Measurements from ENCODE around the gene IGF2R.
"Not testable (repeated sequence)": the region's sequence is repeated elsewhere in the genome, so short reads cannot be mapped to it uniquely, and the experiment has no call there.

IGF2R gene

GRCh38 chr6:159952289-159953005, 16.4 kb upstream of the IGF2R start:
- DNase-seq: no peak

- peak; percentile 28 for DNase-seq
Observed at GRCh38 chr6:159953091-159953601, 15.7 kb upstream of the IGF2R start.

DNA sequence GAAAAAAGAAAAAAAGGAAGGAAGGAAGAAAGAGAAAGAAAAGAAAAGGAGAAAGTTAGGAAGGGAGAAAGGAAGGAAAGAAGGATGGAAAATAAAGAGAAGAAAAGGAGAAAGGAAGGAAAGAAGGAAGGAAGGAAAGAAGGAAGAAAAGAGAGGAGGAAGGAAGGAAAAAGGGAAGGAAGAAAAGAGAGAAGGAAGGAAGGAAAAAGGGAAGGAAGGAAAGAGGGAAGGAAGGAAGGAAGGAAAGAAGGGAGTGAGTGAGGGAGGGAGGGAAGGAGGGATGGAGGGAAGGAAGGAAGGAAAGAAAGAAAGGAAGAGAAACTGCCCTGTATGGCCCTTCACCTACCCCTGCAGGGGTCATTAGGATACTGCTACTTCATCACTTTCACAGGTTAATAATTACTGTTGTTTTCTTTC, 12.9 kb upstream of the IGF2R start:
- DNase-seq: no peak

DNA sequence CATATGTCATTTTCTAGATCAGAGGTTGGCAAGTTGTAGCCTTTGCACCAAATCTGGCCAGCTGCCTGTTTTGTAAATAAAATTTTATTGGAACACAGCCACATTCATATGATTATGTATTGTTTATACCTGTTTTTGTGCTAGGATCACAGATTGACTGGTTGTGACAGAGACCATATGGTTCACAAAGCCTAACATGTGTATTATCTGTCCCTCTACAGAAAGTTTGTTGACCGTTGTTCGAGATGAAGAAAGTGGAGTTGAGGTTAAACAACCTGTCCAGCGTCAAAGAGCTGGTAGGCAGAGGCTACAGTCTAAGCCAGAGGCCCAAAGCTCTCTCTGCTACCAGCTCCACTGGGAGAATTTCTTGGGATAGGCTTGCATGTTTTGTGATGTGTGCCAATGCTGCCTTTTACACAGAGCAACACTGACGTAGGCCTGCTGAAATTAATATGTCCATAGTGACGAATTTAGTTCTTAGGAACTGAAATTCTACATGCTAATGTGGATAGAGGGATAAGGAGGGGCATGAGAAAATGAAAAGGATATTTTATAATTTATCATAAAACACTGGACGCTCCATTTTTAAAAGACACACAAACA, 11.7 kb upstream of the IGF2R start:
- no peak for DNase-seq

DNA sequence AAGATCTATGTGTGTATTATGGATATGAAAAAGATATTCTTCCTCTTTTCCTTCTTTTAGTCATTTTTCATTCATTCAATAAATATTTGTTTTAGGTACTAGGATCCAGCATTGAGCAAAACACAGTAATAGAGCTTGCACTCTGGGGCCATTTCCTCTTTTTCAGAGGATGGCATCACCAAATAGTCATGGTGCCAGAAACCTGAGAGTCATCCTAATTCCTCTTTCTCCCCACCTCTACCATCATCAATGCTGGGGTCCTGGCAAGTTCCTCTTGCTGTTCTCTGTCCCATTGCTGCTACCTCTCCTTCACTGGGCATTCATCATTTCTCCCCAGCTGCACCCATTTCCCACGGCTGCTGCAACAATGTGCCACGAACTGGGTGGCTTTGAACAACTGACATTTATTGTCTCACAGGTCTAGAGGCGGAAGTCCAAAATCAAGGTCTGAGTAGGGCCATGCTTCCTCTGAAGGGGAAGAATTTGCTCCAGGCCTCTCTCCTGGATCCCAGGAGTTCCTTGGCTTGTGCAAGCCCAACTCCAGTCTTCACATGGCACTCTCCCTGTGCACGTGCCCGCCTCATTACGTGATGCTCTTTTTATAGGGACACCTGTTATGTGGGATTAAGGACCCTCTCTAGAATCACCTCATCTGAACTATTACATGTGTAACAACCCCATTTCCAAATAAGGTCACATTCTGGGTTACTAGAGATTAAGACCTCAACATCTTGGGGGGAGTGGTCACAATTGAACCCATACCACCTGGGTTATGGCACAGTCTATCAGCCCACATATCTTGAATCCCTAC, 9.5 kb upstream of the IGF2R start:
- DNase-seq: no peak

DNA sequence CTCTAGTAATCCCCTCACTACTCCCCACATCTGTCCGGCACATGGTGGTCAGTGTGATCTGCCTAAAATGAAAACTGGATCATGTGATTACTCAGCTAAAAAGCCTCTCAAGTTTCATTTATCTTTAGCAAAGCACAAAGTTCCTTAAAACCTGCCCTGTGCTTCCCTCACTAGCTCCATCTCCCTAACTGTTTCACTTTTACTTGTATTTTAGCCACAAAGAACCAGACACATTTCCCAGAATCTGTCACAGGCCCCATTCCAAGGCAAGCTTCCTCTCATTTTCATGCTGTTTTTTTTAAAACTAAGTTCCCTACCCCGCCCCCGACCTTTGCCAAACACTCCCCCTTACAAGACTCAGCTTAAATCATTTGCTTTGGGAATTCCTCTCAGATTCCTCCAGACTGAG, 8.9 kb upstream of the IGF2R start:
- DNase-seq: peak; percentile 25

- no peak for DNase-seq
Observed at GRCh38 chr6:159960485-159960884, 8.4 kb upstream of the IGF2R start.

DNA sequence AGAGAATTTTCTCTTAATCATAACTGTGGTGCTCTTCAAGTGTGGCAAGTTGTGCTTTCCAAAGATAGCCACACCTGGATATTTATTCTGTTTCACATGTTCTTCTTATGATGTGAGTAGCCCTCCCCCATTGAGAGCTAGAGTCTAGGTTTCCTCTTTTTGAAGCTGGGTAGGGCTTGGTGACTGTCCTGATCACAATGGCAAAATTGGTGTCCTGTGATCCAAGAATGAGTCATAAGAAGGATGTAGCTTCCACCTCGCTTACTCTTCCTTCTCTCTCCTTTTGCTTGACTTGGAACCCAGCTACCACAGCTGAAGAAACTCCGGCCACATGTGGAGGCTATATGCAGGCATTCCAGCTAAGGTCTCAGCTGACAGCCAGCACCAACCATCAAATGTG, 7.4 kb upstream of the IGF2R start:
- peak; percentile 66 for DNase-seq

DNA sequence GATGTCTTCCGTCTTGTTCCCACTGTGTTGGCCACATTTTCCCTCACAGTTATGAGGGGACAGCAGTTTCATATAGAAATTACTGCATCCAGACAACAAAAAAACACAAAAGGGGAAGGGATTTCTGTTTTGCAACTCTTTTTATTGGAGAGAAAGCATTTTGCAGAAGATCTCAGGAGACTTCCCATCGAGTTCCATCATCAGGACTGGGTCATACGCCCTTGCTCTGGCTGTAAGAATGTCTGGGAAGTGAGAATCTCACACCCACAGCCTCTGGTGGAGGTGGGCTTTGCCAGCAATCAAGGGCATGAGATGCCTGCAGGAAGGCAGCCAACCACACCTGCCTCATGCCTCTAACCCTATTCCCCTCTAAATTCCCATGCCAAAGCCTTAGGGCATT, 5.8 kb upstream of the IGF2R start:
- no peak for DNase-seq

GRCh38 chr6:159964046-159964445, 4.8 kb upstream of the IGF2R start:
- DNase-seq: no peak

DNA sequence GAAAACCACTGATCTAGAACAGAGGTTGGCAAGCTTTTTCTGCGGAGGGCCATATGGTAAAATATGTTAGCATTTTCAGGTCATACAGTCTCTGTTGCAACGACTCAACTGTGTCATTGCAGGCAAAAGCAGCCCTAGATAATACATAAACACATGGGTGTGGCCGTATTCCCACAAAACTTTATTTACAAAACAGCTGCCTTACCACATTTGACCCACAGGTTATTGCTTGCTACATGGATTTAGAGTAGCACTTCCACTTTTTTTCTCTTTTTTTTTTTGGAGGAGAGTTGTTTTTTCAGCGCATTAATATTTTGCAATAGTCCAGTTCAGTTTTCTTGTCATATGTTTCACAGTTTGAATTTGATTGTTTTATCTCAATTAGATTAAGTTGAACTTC, 2.5 kb upstream of the IGF2R start:
- DNase-seq: no peak

- DNase-seq: peak; percentile 33
Observed at GRCh38 chr6:159966981-159967380, 1.9 kb upstream of the IGF2R start.

- DNase-seq: not testable (repeated sequence)
Observed at GRCh38 chr6:159967621-159968020, 1.3 kb upstream of the IGF2R start.

DNA sequence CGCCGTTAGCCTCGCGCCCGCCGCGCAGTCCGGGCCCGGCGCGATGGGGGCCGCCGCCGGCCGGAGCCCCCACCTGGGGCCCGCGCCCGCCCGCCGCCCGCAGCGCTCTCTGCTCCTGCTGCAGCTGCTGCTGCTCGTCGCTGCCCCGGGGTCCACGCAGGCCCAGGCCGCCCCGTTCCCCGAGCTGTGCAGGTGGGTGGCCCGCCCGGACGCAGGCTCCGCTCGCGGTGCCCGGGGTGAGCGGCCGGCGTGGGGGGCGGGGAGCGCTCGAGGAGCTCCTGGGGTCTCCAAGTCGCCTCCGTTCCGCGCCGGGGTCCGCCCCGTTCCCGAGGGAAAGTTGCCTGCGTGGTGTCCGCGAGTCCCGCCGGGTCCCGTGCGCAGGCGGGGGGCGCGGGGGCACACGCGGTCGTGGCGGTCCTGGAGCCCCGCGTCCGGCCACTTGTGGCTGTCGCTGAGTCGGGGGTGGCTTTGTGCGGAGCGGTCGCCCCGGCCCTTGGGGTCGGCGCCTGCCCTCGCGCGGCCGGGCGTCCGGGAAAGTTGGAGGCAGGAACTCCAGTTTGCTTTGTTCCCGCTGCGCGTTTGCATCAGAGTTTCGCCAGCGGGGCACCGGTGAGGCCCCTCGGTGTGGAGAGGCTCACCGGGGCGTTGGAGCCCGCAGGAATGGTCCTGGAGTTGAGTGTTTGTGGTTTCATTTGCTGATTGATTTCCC, 476 bp downstream of the IGF2R start:
- no peak for DNase-seq

DNA sequence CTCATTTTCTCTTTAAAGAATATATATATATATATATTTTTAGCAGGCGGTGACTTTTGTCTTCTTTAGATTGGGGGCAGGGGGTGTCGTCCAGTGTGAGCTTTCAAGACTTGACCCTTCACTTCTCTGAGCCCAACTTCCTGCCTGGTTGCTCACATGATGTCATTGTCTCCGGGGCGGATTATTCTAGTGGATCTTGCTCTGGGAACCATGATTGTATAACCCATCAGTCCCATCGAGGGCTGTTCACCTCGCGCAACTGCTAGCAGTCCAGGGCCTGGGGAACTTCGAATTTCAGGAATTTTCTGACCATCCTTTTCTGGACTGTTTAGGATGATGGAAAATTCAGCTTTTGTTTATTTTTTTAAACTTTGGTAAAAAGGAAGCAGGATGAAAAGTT, 1.0 kb downstream of the IGF2R start:
- DNase-seq: peak; percentile 86

- no peak for DNase-seq
Observed at GRCh38 chr6:159970659-159971063, 1.8 kb downstream of the IGF2R start.

- DNase-seq: no peak
Observed at GRCh38 chr6:159971341-159972178, 2.7 kb downstream of the IGF2R start.

GRCh38 chr6:159972506-159973268, 3.8 kb downstream of the IGF2R start:
- no peak for DNase-seq

DNA sequence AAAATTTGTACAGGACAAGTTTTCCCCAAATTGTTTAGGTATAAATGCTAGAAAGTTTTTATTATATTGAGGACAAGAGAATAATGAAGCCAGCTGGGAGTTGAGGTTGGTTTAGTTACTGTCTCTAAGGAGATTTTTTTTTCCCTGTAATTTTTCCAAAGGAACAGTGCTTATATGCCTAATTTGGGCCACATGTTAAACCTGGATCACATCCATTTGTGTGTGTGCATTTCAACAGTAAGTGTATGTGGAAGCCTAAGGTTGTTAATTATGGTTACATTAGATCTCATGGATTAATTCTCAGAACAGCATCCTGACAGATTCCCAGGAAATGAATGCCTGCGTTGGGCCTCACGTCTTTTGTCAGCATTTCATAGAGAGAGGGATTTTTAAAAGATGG, 4.5 kb downstream of the IGF2R start:
- DNase-seq: no peak

GRCh38 chr6:159973951-159974350, 5.1 kb downstream of the IGF2R start:
- DNase-seq: peak; percentile 75

DNA sequence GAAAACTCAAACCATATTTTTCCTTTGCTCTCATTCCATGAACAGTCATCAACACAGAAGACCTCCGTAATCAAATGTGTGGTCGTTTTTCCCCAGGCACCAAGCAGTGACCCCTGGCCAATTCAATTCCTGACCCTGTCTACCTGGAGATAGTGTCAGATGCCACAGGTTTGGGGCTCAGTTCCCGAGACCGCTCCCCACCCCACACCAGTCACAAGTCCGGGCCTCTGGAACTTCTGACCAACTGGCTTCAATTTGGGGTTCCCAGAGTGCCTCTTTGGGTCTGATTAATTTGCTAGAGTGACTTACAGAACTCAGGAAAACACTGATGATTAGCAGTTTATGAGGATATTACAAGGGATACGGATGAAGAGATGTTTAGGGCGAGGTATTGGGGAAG, 6.0 kb downstream of the IGF2R start:
- no peak for DNase-seq
